ENCODE measurements around the gene SERAC1. TPM values are rescaled to one million over a fixed set of nuclear protein-coding genes. Genes with fewer than 3 reads are reported as not detected.
"Not testable (repeated sequence)": the region's sequence is repeated elsewhere in the genome, so short reads cannot be mapped to it uniquely, and the experiment has no call there.

Gene SERAC1
- total RNA-seq, 1 donor from 2014 or later: 7.6 TPM

DNA sequence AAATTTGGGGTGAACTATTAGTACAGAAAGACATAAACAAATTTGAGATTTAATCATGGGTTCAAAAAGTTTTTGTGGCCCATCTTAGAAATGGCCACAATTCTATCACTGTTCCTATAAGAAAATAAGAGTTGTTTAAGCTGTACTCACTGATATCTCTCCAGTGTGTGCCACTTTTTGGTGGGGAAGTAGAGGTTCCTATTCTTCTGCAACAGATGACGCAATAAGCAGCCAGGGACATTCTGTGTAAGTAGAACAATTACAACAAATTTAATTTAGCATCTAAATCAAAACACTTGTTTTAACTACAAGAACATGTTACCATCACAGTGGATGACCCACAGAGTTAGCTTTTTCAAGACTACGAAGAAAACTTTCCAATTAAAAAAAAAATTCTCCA is 9.9 kb downstream of the SERAC1 start:
- TF ChIP-seq, protein P1, sequence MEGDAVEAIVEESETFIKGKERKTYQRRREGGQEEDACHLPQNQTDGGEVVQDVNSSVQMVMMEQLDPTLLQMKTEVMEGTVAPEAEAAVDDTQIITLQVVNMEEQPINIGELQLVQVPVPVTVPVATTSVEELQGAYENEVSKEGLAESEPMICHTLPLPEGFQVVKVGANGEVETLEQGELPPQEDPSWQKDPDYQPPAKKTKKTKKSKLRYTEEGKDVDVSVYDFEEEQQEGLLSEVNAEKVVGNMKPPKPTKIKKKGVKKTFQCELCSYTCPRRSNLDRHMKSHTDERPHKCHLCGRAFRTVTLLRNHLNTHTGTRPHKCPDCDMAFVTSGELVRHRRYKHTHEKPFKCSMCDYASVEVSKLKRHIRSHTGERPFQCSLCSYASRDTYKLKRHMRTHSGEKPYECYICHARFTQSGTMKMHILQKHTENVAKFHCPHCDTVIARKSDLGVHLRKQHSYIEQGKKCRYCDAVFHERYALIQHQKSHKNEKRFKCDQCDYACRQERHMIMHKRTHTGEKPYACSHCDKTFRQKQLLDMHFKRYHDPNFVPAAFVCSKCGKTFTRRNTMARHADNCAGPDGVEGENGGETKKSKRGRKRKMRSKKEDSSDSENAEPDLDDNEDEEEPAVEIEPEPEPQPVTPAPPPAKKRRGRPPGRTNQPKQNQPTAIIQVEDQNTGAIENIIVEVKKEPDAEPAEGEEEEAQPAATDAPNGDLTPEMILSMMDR (IDR thresholded peaks at IDR 0.05): no peak
- H3K36me3 ChIP-seq: peaks cover 21% of the 10 kb centered on the region
- H3K4me1 ChIP-seq: no peaks in the 10 kb centered on the region
- H3K27ac ChIP-seq: no peak overlapping the region
- no peaks in the 10 kb centered on the region for H3K9me3 ChIP-seq
- ATAC-seq: no peak
- intact Hi-C loops (cut with DNase I): no loop called here
- H3K4me3 ChIP-seq: no peak overlapping the region
- H3K27me3 ChIP-seq (ENCODE audit: low read depth): no peaks in the 10 kb centered on the region
- DNase-seq: no peak

GRCh38 chr6:158157064-158157764 is 10.8 kb downstream of the SERAC1 start:
- Histone ChIP-seq H3K9me3 (no peaks in the 10 kb centered on the region), H3K36me3 (peaks cover 21% of the 10 kb centered on the region), H3K27me3 (ENCODE audit: low read depth) (no peaks in the 10 kb centered on the region), H3K4me1 (no peaks in the 10 kb centered on the region), H3K27ac (no peak overlapping the region), H3K4me3 (no peak overlapping the region)
- no peak for DNase-seq
- TF ChIP-seq, protein P1 (IDR thresholded peaks at IDR 0.05): no peak
- no peak for ATAC-seq
- intact Hi-C loops (cut with DNase I): no loop called here

DNA sequence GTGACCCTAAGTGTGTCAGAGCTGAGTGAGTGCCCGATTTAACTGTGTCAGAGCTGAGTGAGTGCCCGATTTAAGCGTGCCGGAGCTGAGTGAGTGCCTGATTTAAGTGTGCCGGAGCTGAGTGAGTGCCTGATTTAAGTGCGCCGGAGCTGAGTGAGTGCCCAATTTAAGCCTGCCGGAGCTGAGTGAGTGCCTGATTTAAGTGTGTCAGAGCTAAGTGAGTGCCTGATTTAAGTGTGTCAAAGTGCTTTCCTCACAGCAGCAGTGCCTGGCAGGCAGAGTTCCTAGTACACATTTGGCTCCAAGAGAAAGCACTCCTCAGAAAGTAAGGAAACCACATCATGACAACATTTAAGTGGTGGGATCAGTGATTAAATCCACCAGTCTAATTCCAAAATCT is 13.2 kb downstream of the SERAC1 start:
- DNase-seq (no peak), ATAC-seq (no peak)
- Histone ChIP-seq H3K27me3 (ENCODE audit: low read depth) (no peaks in the 10 kb centered on the region), H3K36me3 (peaks cover 33% of the 10 kb centered on the region), H3K4me1 (no peaks in the 10 kb centered on the region), H3K4me3 (no peak overlapping the region), H3K27ac (no peak overlapping the region), H3K9me3 (no peaks in the 10 kb centered on the region)
- TF ChIP-seq, protein P1 (IDR thresholded peaks at IDR 0.05): no peak
- intact Hi-C loops (cut with DNase I): no loop called here

DNA sequence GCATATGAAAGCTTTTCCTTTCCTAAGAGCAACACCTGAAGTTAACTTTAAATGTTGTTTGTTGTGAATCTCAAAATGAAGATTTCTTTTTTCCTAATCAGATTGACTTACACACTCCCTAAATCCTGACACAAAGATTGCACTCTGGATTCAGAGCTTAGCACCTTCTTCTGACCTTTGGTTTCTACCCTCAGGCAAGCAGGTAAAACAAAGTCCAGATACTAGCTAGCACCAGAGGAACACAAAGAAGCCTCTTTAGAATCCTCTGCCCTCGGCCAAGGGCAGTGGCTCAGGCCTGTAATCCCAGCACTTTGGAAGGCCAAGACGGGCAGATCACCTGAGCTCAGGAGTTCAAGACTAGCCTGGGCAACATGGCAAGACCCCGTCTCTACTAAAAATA is 14.5 kb downstream of the SERAC1 start:
- H3K36me3 ChIP-seq: peaks cover 37% of the 10 kb centered on the region
- no peak overlapping the region for H3K27ac ChIP-seq
- TF ChIP-seq, protein P1 (IDR thresholded peaks at IDR 0.05): no peak
- H3K9me3 ChIP-seq: no peaks in the 10 kb centered on the region
- DNase-seq (no peak), ATAC-seq (no peak)
- no peak overlapping the region for H3K4me3 ChIP-seq
- H3K27me3 ChIP-seq (ENCODE audit: low read depth): no peaks in the 10 kb centered on the region
- no peaks in the 10 kb centered on the region for H3K4me1 ChIP-seq
- intact Hi-C loops (cut with DNase I): no loop called here

DNA sequence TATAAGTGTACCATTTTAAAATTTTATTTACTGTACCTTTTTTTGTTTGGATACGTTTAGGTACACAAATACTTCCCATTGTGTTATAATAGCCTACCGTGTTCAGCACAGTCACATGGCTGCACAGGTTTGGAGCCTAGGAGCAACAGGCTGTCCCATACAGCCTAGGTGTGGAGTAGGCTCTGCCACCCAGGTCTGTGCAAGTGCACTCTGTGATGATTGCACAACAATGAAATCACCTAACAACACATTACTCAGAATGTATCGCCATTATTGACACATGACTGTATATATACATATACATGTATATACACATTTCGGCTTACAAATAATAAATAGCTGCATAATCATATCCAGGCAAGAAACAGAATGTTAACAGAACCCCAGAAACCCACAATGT is 15.4 kb downstream of the SERAC1 start:
- no peaks in the 10 kb centered on the region for H3K9me3 ChIP-seq
- H3K4me3 ChIP-seq: no peak overlapping the region
- H3K4me1 ChIP-seq: no peaks in the 10 kb centered on the region
- no peak for DNase-seq
- TF ChIP-seq, protein P1 (IDR thresholded peaks at IDR 0.05): no peak
- peak in 1 of 2 donors; percentile 68 for ATAC-seq
- intact Hi-C loops (cut with DNase I): no loop called here
- peaks cover 34% of the 10 kb centered on the region for H3K36me3 ChIP-seq
- no peak overlapping the region for H3K27ac ChIP-seq
- no peaks in the 10 kb centered on the region for H3K27me3 ChIP-seq (ENCODE audit: low read depth)

GRCh38 chr6:158152025-158152424 is 16.0 kb downstream of the SERAC1 start:
- ATAC-seq; intact Hi-C loops (cut with DNase I); H3K4me3 ChIP-seq; H3K27ac ChIP-seq; H3K27me3 ChIP-seq (ENCODE audit: low read depth); H3K9me3 ChIP-seq; DNase-seq; H3K4me1 ChIP-seq: not testable (repeated sequence)
- H3K36me3 ChIP-seq: peaks cover 29% of the 10 kb centered on the region

Measured in lower lobe of right lung (tissue), 2 donors.